Lung (tissue), 12 donors: Measurements from ENCODE around the gene FOXJ3. TPM values are rescaled to one million over a fixed set of nuclear protein-coding genes. Genes with fewer than 3 reads are reported as not detected.
A peak's percentile ranks its signal among the peaks of the same experiment; 100 is the strongest.

Experiments
- ATAC-seq: fragments of 200-7000 bp; cut with Tn5 transposase; one replicate; pipeline ENCODE4 v1.9.1; 2020; ENCODE audit warnings: moderate number of reproducible peaks; ENCODE audit not compliant: insufficient read depth, low FRiP score
- DNase-seq, 3 donors: peaks; one replicate each; pipeline ENCODE4 v3.0.0-alpha.2; 2013 to 2017
- H3K27ac ChIP-seq, 2 donors: one replicate each; pipeline ENCODE4 v1.5.1; 2013; ENCODE audit warnings: mild to moderate bottlenecking in 2 of 2, moderate library complexity in 2 of 2, control low read depth in 1 of 2, inconsistent platforms in 1 of 2, low read depth in 1 of 2, low read length in 1 of 2
- H3K27me3 ChIP-seq, 3 donors: one replicate each; pipeline ENCODE4 v1.5.1; 2013; ENCODE audit warnings: low read length in 2 of 3; ENCODE audit not compliant: control insufficient read depth in 3 of 3, insufficient read depth in 3 of 3
- H3K36me3 ChIP-seq, 4 donors: one replicate each; pipeline ENCODE4 v1.5.1; 2013; ENCODE audit warnings: low read length in 4 of 4, mild to moderate bottlenecking in 1 of 4, moderate library complexity in 1 of 4; ENCODE audit not compliant: control insufficient read depth in 4 of 4, insufficient read depth in 4 of 4
- H3K4me1 ChIP-seq, 5 donors: one replicate each; pipeline ENCODE4 v1.5.1; 2013; ENCODE audit warnings: low read length in 5 of 5, mild to moderate bottlenecking in 2 of 5, moderate library complexity in 1 of 5; ENCODE audit not compliant: control insufficient read depth in 5 of 5, insufficient read depth in 5 of 5
- H3K4me3 ChIP-seq: one replicate; pipeline ENCODE4 v1.5.1; 2013; ENCODE audit warnings: mild to moderate bottlenecking, control low read depth, moderate library complexity
- H3K9ac ChIP-seq, 2 donors: one replicate each; pipeline ENCODE4 v1.5.1; 2013; ENCODE audit warnings: low read length in 2 of 2, control low read depth in 1 of 2; ENCODE audit not compliant: insufficient read depth in 1 of 2
- H3K9me3 ChIP-seq, 4 donors: one replicate each; pipeline ENCODE4 v1.5.1; 2013; ENCODE audit warnings: low read length in 3 of 4, mild to moderate bottlenecking in 1 of 4, moderate library complexity in 1 of 4; ENCODE audit not compliant: control insufficient read depth in 4 of 4, insufficient read depth in 3 of 4
- CTCF ChIP-seq: IDR thresholded peaks from 2 replicates; pipeline ENCODE4 v1.5.1; 2012; ENCODE audit warnings: mild to moderate bottlenecking; ENCODE audit errors: control extremely low read depth, extremely low read depth
- whole genome bisulfite sequencing, 2 donors: extraction: QIAGEN DNeasy Blood & Tissue Kit; methylation state at CpG; one replicate each; pipeline ENCODE4 v1.1.7; 2013; 5-methylcytosine and 5-hydroxymethylcytosine counted together
- polyA plus RNA-seq, 2 donors: library from polyadenylated mRNA; stranded (reverse); fragments of 200-250 nt; gene quantifications; one replicate each; pipeline ENCODE4 v1.2.1, GENCODE V29; 2013
- total RNA-seq, 2 donors: library from RNA; depleted of rRNA in 1 of 2; stranded (reverse); fragments of >200 nt in 1 of 2; gene quantifications; one replicate each; pipeline ENCODE4 v1.2.1, GENCODE V29; 2014 to 2021
- donor health status: control.
- donor health status: control.
- donor health status: Bipolar disorder and iron deficiency.
- donor health status: healthy.
- donor health status: DM: yes; HTN: yes; CAD: no.

Gene FOXJ3
- total and polyA plus RNA-seq, 4 donors, result 11.9 to 106 (median 26.6) TPM

- Histone ChIP-seq H3K4me3 (no peak overlapping the region), H3K36me3 (no peaks in the 10 kb centered on the region), H3K27me3 (peaks cover 0 to 9% (median 2%) of the 10 kb centered on the region in 3 donors), H3K4me1 (peaks cover 0 to 5% (median 0%) of the 10 kb centered on the region in 5 donors), H3K27ac (no peak overlapping the region), H3K9ac (no peak overlapping the region), H3K9me3 (no peaks in the 10 kb centered on the region)
- no peak for ATAC-seq
- WGBS, 2 donors, result 61 to 73% methylated on average over 13 of the region's 13 CpGs
- no peak for DNase-seq
- TF ChIP-seq CTCF, result no peak
These were observed 190.9 kb downstream of the FOXJ3 start for GRCh38 chr1:42143896-42144710.

GRCh38 chr1:42142894-42143675, 191.9 kb downstream of the FOXJ3 start:
- TF ChIP-seq CTCF, result no peak
- Histone ChIP-seq H3K27me3 (peaks cover 0 to 9% (median 2%) of the 10 kb centered on the region in 3 donors), H3K4me1 (peaks cover 0 to 5% (median 0%) of the 10 kb centered on the region in 5 donors), H3K27ac (peak overlapping the region in 1 of 2 donors; percentile 52), H3K36me3 (no peaks in the 10 kb centered on the region), H3K4me3 (no peak overlapping the region), H3K9ac (no peak overlapping the region), H3K9me3 (no peaks in the 10 kb centered on the region)
- 45 to 49% methylated on average over 4 of the region's 4 CpGs for WGBS, 2 donors
- no peak for ATAC-seq
- DNase-seq, result peak in 1 of 3 donors; percentile 62

GRCh38 chr1:42141978-42142377, 193.1 kb downstream of the FOXJ3 start:
- Histone ChIP-seq H3K27ac (no peak overlapping the region), H3K4me1 (peaks cover 0 to 5% (median 0%) of the 10 kb centered on the region in 5 donors), H3K36me3 (no peaks in the 10 kb centered on the region), H3K27me3 (peaks cover 0 to 9% (median 2%) of the 10 kb centered on the region in 3 donors), H3K9ac (no peak overlapping the region), H3K9me3 (no peaks in the 10 kb centered on the region), H3K4me3 (no peak overlapping the region)
- no peak for ATAC-seq
- no peak for TF ChIP-seq CTCF
- DNase-seq, result no peak
- 74 to 85% methylated on average over 5 of the region's 5 CpGs for WGBS, 2 donors
